HG03520 (cell line): ENCODE data around the gene ASB2.

ENCODE experiments used
- ATAC-seq: cut with Tn5 transposase; IDR thresholded peaks from one replicate; pipeline ENCODE4 v1.9.1; 2021; ENCODE audit warnings: mild to moderate bottlenecking, moderate library complexity; ENCODE audit not compliant: unreplicated experiment

The ASB2 gene

GRCh38 chr14:93951635-93952540 is 24.5 kb downstream of the ASB2 start:
- ATAC-seq: no peak

GRCh38 chr14:93950948-93951634 is 25.3 kb downstream of the ASB2 start:
- ATAC-seq: no peak

- no peak for ATAC-seq
Measured at GRCh38 chr14:93949511-93950075, 26.8 kb downstream of the ASB2 start.

GRCh38 chr14:93947282-93947681 is 29.1 kb downstream of the ASB2 start:
- no peak for ATAC-seq

GRCh38 chr14:93946541-93947090 is 29.8 kb downstream of the ASB2 start:
- no peak for ATAC-seq

- ATAC-seq: no peak
Measured at GRCh38 chr14:93946104-93946503, 30.3 kb downstream of the ASB2 start.

GRCh38 chr14:93945070-93945399 is 31.3 kb downstream of the ASB2 start:
- ATAC-seq: no peak

- ATAC-seq: no peak
Measured at GRCh38 chr14:93944348-93945069, 31.9 kb downstream of the ASB2 start.

- no peak for ATAC-seq
Measured at GRCh38 chr14:93943930-93944329, 32.4 kb downstream of the ASB2 start.

- no peak for ATAC-seq
Measured at GRCh38 chr14:93943052-93943451, 33.3 kb downstream of the ASB2 start.

- ATAC-seq: no peak
Measured at GRCh38 chr14:93941293-93941910, 35.0 kb downstream of the ASB2 start.

GRCh38 chr14:93940437-93940836 is 35.9 kb downstream of the ASB2 start:
- no peak for ATAC-seq

GRCh38 chr14:93939304-93940229 is 36.8 kb downstream of the ASB2 start:
- peak; percentile 83 for ATAC-seq

GRCh38 chr14:93938751-93939303 is 37.5 kb downstream of the ASB2 start:
- no peak for ATAC-seq

GRCh38 chr14:93937519-93937918 is 38.9 kb downstream of the ASB2 start:
- no peak for ATAC-seq

GRCh38 chr14:93936926-93937325 is 39.4 kb downstream of the ASB2 start:
- no peak for ATAC-seq

GRCh38 chr14:93936245-93936644 is 40.1 kb downstream of the ASB2 start:
- no peak for ATAC-seq

GRCh38 chr14:93935213-93935612 is 41.2 kb downstream of the ASB2 start:
- no peak for ATAC-seq

GRCh38 chr14:93932642-93933041 is 43.7 kb downstream of the ASB2 start:
- ATAC-seq: no peak
